HepG2 (cell line): ENCODE results near the gene GRIK5.

Source experiments
- ATF2 ChIP-seq: sonication (generic); formaldehyde crosslinking; IDR thresholded peaks from 2 replicates; pipeline ENCODE4 v1.4.0; 2020; ENCODE audit warnings: missing genetic modification reagents
- ATF3 ChIP-seq: sonication (generic); formaldehyde crosslinking; IDR thresholded peaks from 2 replicates; pipeline ENCODE4 v1.4.0; 2020; ENCODE audit warnings: missing genetic modification reagents
- NCOA5 ChIP-seq: sonication (generic); formaldehyde crosslinking; IDR thresholded peaks from 2 replicates; pipeline ENCODE4 v1.4.0; 2020; ENCODE audit warnings: missing genetic modification reagents
- NKX3-1 ChIP-seq: sonication (generic); formaldehyde crosslinking; IDR thresholded peaks from 2 replicates; pipeline ENCODE4 v1.5.0; 2020; ENCODE audit warnings: missing genetic modification reagents
- SIN3A ChIP-seq: IDR thresholded peaks from 2 replicates; pipeline ENCODE4 v1.6.1; 2011; ENCODE audit warnings: low read depth, mild to moderate bottlenecking, control low read depth, low read length, borderline replicate concordance
- TAF1 ChIP-seq: sonication (generic); formaldehyde crosslinking; IDR thresholded peaks from 2 replicates; pipeline ENCODE4 v1.4.0; 2020; ENCODE audit warnings: missing genetic modification reagents
- TFE3 ChIP-seq: IDR thresholded peaks from 2 replicates; pipeline ENCODE4 v1.6.1; 2016
- TRIM24 ChIP-seq: sonication (generic); formaldehyde crosslinking; IDR thresholded peaks from 2 replicates; pipeline ENCODE4 v1.8.0; 2022; ENCODE audit warnings: mild to moderate bottlenecking, missing genetic modification reagents
- ZBTB21 ChIP-seq: sonication (generic); formaldehyde crosslinking; IDR thresholded peaks from 2 replicates; pipeline ENCODE4 v1.4.0; 2020; ENCODE audit warnings: missing genetic modification reagents
- ZNF160 ChIP-seq: sonication (generic); formaldehyde crosslinking; IDR thresholded peaks from 2 replicates; pipeline ENCODE4 v1.8.0; 2022; ENCODE audit warnings: mild to moderate bottlenecking, inconsistent platforms, missing genetic modification reagents
- ZNF33B ChIP-seq: sonication (generic); formaldehyde crosslinking; IDR thresholded peaks from 2 replicates; pipeline ENCODE4 v1.5.1; 2020; ENCODE audit warnings: mild to moderate bottlenecking, missing genetic modification reagents
- ZNF572 ChIP-seq: sonication (generic); formaldehyde crosslinking; IDR thresholded peaks from 2 replicates; pipeline ENCODE4 v1.5.1; 2020; ENCODE audit warnings: mild to moderate bottlenecking, missing genetic modification reagents
- ZNF616 ChIP-seq: sonication (generic); formaldehyde crosslinking; IDR thresholded peaks from 2 replicates; pipeline ENCODE4 v1.5.0; 2020; ENCODE audit warnings: low read depth, mild to moderate bottlenecking, missing genetic modification reagents
- TF ChIP-seq, protein P1 (sequence below): IDR thresholded peaks from 2 replicates; pipeline ENCODE4 v1.6.1; 2012; ENCODE audit warnings: low read length, improper control_type of control experiment

DNA sequence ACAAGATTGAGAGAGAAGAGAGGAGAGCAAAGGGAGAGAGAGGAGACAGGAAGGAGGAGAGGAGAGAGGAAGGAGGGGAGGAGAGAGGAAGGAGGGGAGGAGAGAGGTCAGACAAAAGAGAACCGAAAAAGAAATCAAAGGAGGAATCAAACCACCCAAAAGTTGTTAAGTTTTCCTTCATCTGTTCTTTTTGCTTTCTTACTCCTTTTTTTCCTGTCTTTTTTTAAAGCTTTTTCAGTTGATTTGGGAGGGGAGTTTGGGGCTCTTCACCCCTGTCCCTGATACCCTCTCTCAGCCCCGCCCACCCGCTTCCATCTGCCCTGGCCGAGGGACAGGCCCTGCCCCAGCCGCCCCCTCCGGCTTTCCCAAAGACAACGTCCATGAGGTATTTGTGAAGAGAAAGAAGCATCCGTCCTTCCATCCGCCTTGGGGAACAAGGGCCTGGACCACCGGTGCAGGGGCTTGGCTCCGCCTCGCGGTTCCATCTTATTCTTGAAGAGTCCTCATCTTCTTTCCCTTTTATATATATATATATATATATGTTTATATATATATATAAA, 19.3 kb upstream of the GRIK5 start:
- TF ChIP-seq ATF3 (no peak), ZNF160 (no peak), SIN3A (no peak), ZNF572 (CRISPR knock-in tag) (no peak), ZNF33B (CRISPR knock-in tag) (no peak), ZBTB21 (CRISPR knock-in tag) (no peak), ATF2 (CRISPR knock-in tag) (no peak), ZNF616 (CRISPR knock-in tag) (no peak), NKX3-1 (CRISPR knock-in tag) (no peak), TFE3 (no peak), TAF1 (CRISPR knock-in tag) (no peak), TRIM24 (no peak), NCOA5 (CRISPR knock-in tag) (no peak)
- TF ChIP-seq, protein P1, sequence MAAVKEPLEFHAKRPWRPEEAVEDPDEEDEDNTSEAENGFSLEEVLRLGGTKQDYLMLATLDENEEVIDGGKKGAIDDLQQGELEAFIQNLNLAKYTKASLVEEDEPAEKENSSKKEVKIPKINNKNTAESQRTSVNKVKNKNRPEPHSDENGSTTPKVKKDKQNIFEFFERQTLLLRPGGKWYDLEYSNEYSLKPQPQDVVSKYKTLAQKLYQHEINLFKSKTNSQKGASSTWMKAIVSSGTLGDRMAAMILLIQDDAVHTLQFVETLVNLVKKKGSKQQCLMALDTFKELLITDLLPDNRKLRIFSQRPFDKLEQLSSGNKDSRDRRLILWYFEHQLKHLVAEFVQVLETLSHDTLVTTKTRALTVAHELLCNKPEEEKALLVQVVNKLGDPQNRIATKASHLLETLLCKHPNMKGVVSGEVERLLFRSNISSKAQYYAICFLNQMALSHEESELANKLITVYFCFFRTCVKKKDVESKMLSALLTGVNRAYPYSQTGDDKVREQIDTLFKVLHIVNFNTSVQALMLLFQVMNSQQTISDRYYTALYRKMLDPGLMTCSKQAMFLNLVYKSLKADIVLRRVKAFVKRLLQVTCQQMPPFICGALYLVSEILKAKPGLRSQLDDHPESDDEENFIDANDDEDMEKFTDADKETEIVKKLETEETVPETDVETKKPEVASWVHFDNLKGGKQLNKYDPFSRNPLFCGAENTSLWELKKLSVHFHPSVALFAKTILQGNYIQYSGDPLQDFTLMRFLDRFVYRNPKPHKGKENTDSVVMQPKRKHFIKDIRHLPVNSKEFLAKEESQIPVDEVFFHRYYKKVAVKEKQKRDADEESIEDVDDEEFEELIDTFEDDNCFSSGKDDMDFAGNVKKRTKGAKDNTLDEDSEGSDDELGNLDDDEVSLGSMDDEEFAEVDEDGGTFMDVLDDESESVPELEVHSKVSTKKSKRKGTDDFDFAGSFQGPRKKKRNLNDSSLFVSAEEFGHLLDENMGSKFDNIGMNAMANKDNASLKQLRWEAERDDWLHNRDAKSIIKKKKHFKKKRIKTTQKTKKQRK = no peak
